Caco-2 (cell line): ENCODE results near the gene MYDGF. TPM values are rescaled to one million over a fixed set of nuclear protein-coding genes. Genes with fewer than 3 reads are reported as not detected.

Experiments used
- BruUV-seq: library from RNA; stranded (reverse); fragments of 400-500 nt; replicated peaks from 2 replicates; lab custom pipeline; 2021; lab: Mats Ljungman, UMichigan
- CTCF ChIA-PET: fragments of 300-600 bp; sonication (Branson Sonifier 250); formaldehyde crosslinking; loops from one replicate; lab custom pipeline; 2022; ENCODE audit warnings: antibody characterized with exemption; lab: Charles Lee
- POLR2A ChIA-PET: fragments of 300-600 bp; sonication (Branson Sonifier 250); formaldehyde crosslinking; loops from one replicate; lab custom pipeline; 2022; ENCODE audit warnings: antibody characterized with exemption; lab: Charles Lee
- DNase-seq, 2 experiments: peaks; one replicate each; pipeline versions ENCODE4 v3.0.0 to v3.0.0-alpha.2; 2020 to 2022
- H3K27me3 ChIP-seq: replicated peaks from 2 replicates; pipeline ENCODE4 v1.6.0; 2011; ENCODE audit warnings: low read length; ENCODE audit not compliant: control insufficient read depth, insufficient read depth
- H3K36me3 ChIP-seq: 2 replicates; pipeline ENCODE4 v1.5.1; 2011; ENCODE audit warnings: low read length; ENCODE audit not compliant: control insufficient read depth, insufficient read depth
- H3K4me1 ChIP-seq: fragments of 250-450 bp; sonication (Bioruptor Pico); 2 replicates; pipeline ENCODE4 v1.5.1; 2020; ENCODE audit warnings: mild to moderate bottlenecking
- H3K4me3 ChIP-seq: 2 replicates; pipeline ENCODE4 v1.5.1; 2011; ENCODE audit warnings: low read depth, mild to moderate bottlenecking, control low read depth, low read length
- H3K9me3 ChIP-seq: fragments of 250-450 bp; sonication (Bioruptor Pico); 2 replicates; pipeline ENCODE4 v1.5.1; 2020; ENCODE audit warnings: mild to moderate bottlenecking, moderate library complexity
- H3K27ac Mint-ChIP-seq: one replicate; pipeline ENCODE4 v1.8.0; 2022; ENCODE audit warnings: mixed read lengths; ENCODE audit not compliant: unreplicated experiment
- H3K27me3 Mint-ChIP-seq: one replicate; pipeline ENCODE4 v1.8.0; 2022; ENCODE audit warnings: mixed read lengths; ENCODE audit not compliant: insufficient read depth, unreplicated experiment
- H3K36me3 Mint-ChIP-seq: one replicate; pipeline ENCODE4 v1.8.0; 2022; ENCODE audit warnings: mild to moderate bottlenecking, mixed read lengths; ENCODE audit not compliant: insufficient read depth, unreplicated experiment
- H3K4me1 Mint-ChIP-seq: one replicate; pipeline ENCODE4 v1.8.0; 2022; ENCODE audit warnings: low read depth, mixed read lengths; ENCODE audit not compliant: unreplicated experiment
- H3K4me3 Mint-ChIP-seq: one replicate; pipeline ENCODE4 v1.8.0; 2022; ENCODE audit warnings: mild to moderate bottlenecking, moderate library complexity, mixed read lengths; ENCODE audit not compliant: unreplicated experiment
- H3K9me3 Mint-ChIP-seq: one replicate; pipeline ENCODE4 v1.8.0; 2022; ENCODE audit warnings: mixed read lengths; ENCODE audit not compliant: unreplicated experiment
- CTCF ChIP-seq, 2 experiments: fragments of 200-600 bp in 1 of 2; IDR thresholded peaks; 1 replicate in 1 of 2; 2 replicates in 1 of 2; pipeline versions ENCODE4 v1.5.1 to v1.8.0; 2011 to 2022; ENCODE audit warnings: antibody characterized with exemption in 1 of 2, control low read depth in 1 of 2, inconsistent platforms in 1 of 2, low read depth in 1 of 2, low read length in 1 of 2, mild to moderate bottlenecking in 1 of 2, moderate library complexity in 1 of 2; ENCODE audit not compliant: insufficient read depth in 1 of 2, severe bottlenecking in 1 of 2, unreplicated experiment in 1 of 2
- intact Hi-C: fragments of 100-400 bp; cut with micrococcal nuclease; formaldehyde crosslinking; loops from one replicate; pipeline ENCODE4 v1.10.0; 2022; ENCODE audit not compliant: unreplicated experiment
- total RNA-seq: library from RNA; stranded (reverse); gene quantifications from 2 replicates; pipeline ENCODE4 v1.2.3, GENCODE V29; 2022

Gene MYDGF
- total RNA-seq, 1 experiment from 2014 or later = 106 TPM

- CTCF ChIA-PET = interaction anchor here (1.0 kb wide), 1 partner anchor 36 kb away, joined by 5 read pairs; no protein-coding TSS in a partner anchor
- H3K36me3 ChIP-seq = peaks cover 1% of the 10 kb centered on the region; the same call in 1 of the 2 replicates
- H3K4me1 ChIP-seq = no peaks in the 10 kb centered on the region
- intact Hi-C loops = no loop called here
- DNase-seq = no peak
- H3K27ac Mint-ChIP-seq = no peak overlapping the region
- TF ChIP-seq CTCF (IDR thresholded peaks at IDR 0.05; ENCODE audit: insufficient read depth in 1 of 2, low read depth in 1 of 2, low read length in 1 of 2, severe bottlenecking in 1 of 2, unreplicated experiment in 1 of 2) = no peak
- no peak overlapping the region for H3K4me3 Mint-ChIP-seq
- H3K9me3 Mint-ChIP-seq = no peaks in the 10 kb centered on the region
- no peaks in the 10 kb centered on the region for H3K27me3 ChIP-seq
- no peaks in the 10 kb centered on the region for H3K4me1 Mint-ChIP-seq
- no peak overlapping the region for H3K4me3 ChIP-seq
- POLR2A ChIA-PET = no interaction called here
- H3K9me3 ChIP-seq = no peaks in the 10 kb centered on the region
- no peaks in the 10 kb centered on the region for H3K27me3 Mint-ChIP-seq
- H3K36me3 Mint-ChIP-seq = peaks cover 47% of the 10 kb centered on the region
- BruUV-seq = no TSS peak
Measured at GRCh38 chr19:4660993-4661392, 9.1 kb downstream of the MYDGF start.

DNA sequence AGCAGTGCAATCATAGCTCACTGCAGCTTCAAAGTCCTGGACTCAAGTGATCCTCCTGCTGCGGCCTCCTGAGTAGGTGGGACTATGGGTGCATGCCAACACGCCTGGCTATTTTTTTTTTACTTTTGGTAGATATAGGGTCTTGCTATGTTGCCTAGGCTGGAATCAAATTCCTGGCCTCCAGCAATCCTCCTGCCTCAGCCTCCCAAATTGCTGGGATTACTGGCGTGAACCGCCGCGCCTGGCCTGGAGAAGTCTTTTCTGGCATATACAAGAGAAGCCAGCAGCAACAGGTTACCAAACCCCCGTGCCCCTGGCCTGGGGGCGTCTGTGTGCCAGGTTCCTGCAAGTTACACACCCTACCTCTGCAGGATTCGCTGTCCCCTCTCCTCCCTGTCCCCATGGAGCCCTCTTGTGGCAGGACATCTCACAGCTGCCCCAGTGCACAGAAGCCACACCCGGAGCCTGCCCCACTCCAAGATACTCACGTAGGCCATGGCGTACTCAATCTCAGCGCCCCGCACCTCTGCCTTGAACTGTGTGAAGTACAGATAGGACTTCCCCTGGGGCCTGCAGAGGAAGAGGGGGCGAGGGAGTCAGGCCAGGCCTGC is 9.9 kb downstream of the MYDGF start:
- BruUV-seq = no TSS peak
- POLR2A ChIA-PET = no interaction called here
- peaks cover 1% of the 10 kb centered on the region; the same call in 1 of the 2 replicates for H3K36me3 ChIP-seq
- Mint-ChIP-seq H3K9me3 (no peaks in the 10 kb centered on the region), H3K36me3 (peaks cover 49% of the 10 kb centered on the region), H3K27me3 (no peaks in the 10 kb centered on the region), H3K4me3 (no peak overlapping the region), H3K4me1 (no peaks in the 10 kb centered on the region), H3K27ac (no peak overlapping the region)
- H3K9me3 ChIP-seq = no peaks in the 10 kb centered on the region
- intact Hi-C loops = no loop called here
- DNase-seq = peak; percentile 62 to 64
- TF ChIP-seq CTCF (IDR thresholded peaks at IDR 0.05; ENCODE audit: insufficient read depth in 1 of 2, low read depth in 1 of 2, low read length in 1 of 2, severe bottlenecking in 1 of 2, unreplicated experiment in 1 of 2) = peak in 1 of 2 experiments; percentile 50
- no peaks in the 10 kb centered on the region for H3K4me1 ChIP-seq
- H3K4me3 ChIP-seq = no peak overlapping the region
- no peaks in the 10 kb centered on the region for H3K27me3 ChIP-seq
- CTCF ChIA-PET = no interaction called here

DNA sequence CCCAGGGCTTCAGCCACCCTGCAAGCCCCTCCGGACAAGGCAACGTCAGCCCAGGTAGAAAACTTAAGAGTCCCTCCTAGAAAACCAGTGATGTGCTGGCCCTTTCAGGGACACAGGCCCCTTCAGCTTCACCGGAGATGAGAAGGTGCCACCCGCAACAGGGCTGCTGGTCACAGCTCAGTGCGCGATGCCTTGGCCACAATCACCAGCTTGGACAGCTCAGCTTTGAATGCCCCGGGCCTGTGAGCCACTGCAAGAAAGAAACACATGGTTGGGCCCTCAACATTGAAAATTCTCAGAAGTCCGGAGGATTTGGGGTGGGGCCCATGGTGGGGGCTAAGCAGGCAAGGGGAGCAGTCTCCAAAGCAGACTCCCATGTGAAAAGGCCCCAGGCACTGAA is 12.3 kb downstream of the MYDGF start:
- H3K27me3 ChIP-seq = no peaks in the 10 kb centered on the region
- H3K4me1 ChIP-seq = no peaks in the 10 kb centered on the region
- peaks cover 63% of the 10 kb centered on the region for H3K36me3 Mint-ChIP-seq
- no peak overlapping the region for H3K4me3 Mint-ChIP-seq
- no peaks in the 10 kb centered on the region for H3K27me3 Mint-ChIP-seq
- ChIA-PET CTCF (no interaction called here), POLR2A (no interaction called here)
- no peak overlapping the region for H3K4me3 ChIP-seq
- intact Hi-C loops = no loop called here
- H3K36me3 ChIP-seq = peaks cover 1% of the 10 kb centered on the region; the same call in 1 of the 2 replicates
- DNase-seq = no peak
- TF ChIP-seq CTCF (IDR thresholded peaks at IDR 0.05; ENCODE audit: insufficient read depth in 1 of 2, low read depth in 1 of 2, low read length in 1 of 2, severe bottlenecking in 1 of 2, unreplicated experiment in 1 of 2) = no peak
- no TSS peak for BruUV-seq
- no peaks in the 10 kb centered on the region for H3K9me3 Mint-ChIP-seq
- H3K27ac Mint-ChIP-seq = no peak overlapping the region
- H3K4me1 Mint-ChIP-seq = no peaks in the 10 kb centered on the region
- no peaks in the 10 kb centered on the region for H3K9me3 ChIP-seq
